ENCODE data around the gene ATP1A1.

The ATP1A1 gene

GRCh38 chr1:116343019-116343418 lies 30.0 kb upstream of the ATP1A1 start:
- DNase-seq (ENCODE audit: low read depth): no peak
- H3K4me3 ChIP-seq (ENCODE audit: low read depth, low read length): no peak overlapping the region
- no peak for TF ChIP-seq CTCF (IDR thresholded peaks at IDR 0.05; ENCODE audit: control insufficient read depth, extremely low read depth, insufficient read depth)

- no peak for DNase-seq (ENCODE audit: low read depth)
- H3K4me3 ChIP-seq (ENCODE audit: low read depth, low read length): no peak overlapping the region
- TF ChIP-seq CTCF (IDR thresholded peaks at IDR 0.05; ENCODE audit: control insufficient read depth, extremely low read depth, insufficient read depth): no peak
Measured at GRCh38 chr1:116345011-116345410, 28.0 kb upstream of the ATP1A1 start.

DNA sequence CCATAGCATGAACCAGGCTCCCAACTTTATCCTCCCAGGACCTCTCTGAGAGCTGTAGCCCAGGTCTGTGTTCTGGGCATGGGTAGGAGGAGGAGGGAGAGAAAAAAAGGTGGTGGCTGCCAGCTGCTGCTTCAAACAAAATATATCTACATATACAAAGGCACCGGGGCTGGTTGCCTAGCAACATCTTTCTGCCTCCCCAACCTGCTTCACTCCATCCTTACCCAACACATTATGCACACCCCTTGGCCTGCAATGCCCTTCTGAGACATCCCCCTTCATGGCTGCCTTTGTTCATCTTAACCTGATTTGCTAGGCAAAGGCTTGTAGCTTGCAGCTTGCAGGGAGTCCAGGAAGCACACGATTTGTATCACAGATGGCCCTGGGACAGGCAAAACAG lies 27.2 kb upstream of the ATP1A1 start:
- no peak for DNase-seq (ENCODE audit: low read depth)
- TF ChIP-seq CTCF (IDR thresholded peaks at IDR 0.05; ENCODE audit: control insufficient read depth, extremely low read depth, insufficient read depth): no peak
- H3K4me3 ChIP-seq (ENCODE audit: low read depth, low read length): no peak overlapping the region

DNA sequence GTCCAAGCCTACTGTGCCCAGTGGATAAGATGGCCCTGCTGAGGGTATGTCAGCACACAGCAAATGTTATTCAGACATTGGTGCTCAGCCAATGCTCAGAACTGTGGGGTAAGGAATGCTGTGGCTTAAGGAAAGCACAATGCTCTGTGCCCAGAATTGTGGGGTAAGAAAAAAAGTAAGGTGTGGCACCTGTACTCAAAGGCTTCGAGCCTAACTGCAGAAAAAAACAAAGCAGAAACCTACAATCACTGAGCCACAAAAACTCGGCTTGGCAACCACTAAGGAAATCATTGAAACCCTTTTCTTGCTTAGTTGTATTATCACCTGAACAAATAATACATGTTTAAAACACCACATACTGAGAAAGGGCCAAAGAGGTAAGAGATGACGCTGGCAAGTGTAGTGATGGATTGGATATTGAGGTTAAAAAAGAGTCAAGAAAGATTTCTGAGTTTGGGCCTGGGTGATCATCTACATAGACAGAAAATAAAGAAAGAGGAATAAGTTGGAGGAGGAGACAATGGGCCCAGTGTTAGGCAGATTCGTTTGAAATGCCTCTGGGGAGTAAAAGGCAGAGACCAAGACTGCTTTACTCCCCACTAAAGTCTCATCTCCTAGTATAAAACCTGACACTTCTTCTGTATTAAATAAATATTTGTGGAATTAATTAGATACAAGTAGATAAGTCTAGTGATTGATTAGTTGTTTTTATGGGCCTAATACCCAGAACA lies 25.9 kb upstream of the ATP1A1 start:
- H3K4me3 ChIP-seq (ENCODE audit: low read depth, low read length): no peak overlapping the region
- TF ChIP-seq CTCF (IDR thresholded peaks at IDR 0.05; ENCODE audit: control insufficient read depth, extremely low read depth, insufficient read depth): no peak
- DNase-seq (ENCODE audit: low read depth): no peak

- H3K4me3 ChIP-seq (ENCODE audit: low read depth, low read length): no peak overlapping the region
- no peak for TF ChIP-seq CTCF (IDR thresholded peaks at IDR 0.05; ENCODE audit: control insufficient read depth, extremely low read depth, insufficient read depth)
- no peak for DNase-seq (ENCODE audit: low read depth)
Measured at GRCh38 chr1:116347696-116348095, 25.3 kb upstream of the ATP1A1 start.

GRCh38 chr1:116350097-116350645 lies 22.9 kb upstream of the ATP1A1 start:
- TF ChIP-seq CTCF (IDR thresholded peaks at IDR 0.05; ENCODE audit: control insufficient read depth, extremely low read depth, insufficient read depth): no peak
- no peak overlapping the region for H3K4me3 ChIP-seq (ENCODE audit: low read depth, low read length)
- no peak for DNase-seq (ENCODE audit: low read depth)

DNA sequence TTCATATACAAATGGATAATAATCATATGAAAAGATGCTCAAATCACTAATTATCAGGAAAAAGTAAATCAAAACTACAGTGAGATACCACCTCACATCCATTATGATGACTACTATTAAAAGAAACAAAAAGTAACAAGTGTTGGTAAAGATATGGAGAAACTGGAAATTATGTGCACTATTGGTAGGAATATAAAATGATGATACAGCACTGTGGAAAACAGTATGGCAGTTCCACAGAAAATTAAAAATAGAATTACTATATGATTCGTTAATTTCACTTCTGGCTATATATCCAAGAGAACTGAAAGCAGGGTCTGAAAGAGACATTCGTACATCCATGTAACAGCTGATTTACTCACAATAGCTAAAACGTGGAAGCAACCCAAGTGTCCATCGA lies 21.1 kb upstream of the ATP1A1 start:
- DNase-seq (ENCODE audit: low read depth): no peak
- TF ChIP-seq CTCF (IDR thresholded peaks at IDR 0.05; ENCODE audit: control insufficient read depth, extremely low read depth, insufficient read depth): no peak
- H3K4me3 ChIP-seq (ENCODE audit: low read depth, low read length): no peak overlapping the region

Measured in LNCaP clone FGC (cell line).